SK-N-SH treated with all-trans-retinoic acid at 6 μM for 48 hours (cell line): Measurements from ENCODE around the gene ROCK1.

Source experiments
- ATAC-seq: fragments of 200-7000 bp; cut with Tn5 transposase; 3 replicates; pipeline ENCODE4 v1.9.1; 2020; ENCODE audit warnings: mild to moderate bottlenecking, moderate library complexity
- ARNTL ChIP-seq: fragments of 450-650 bp; formaldehyde crosslinking; IDR thresholded peaks from 2 replicates; pipeline ENCODE4 v1.5.0; 2020; ENCODE audit warnings: low read depth, mild to moderate bottlenecking, moderate library complexity, borderline replicate concordance
- BACH2 ChIP-seq: fragments of 250-450 bp; sonication (Bioruptor Pico); IDR thresholded peaks from 2 replicates; pipeline ENCODE4 v1.9.0; 2021; ENCODE audit warnings: mild to moderate bottlenecking, borderline replicate concordance
- CSDC2 ChIP-seq: fragments of 250-450 bp; sonication (Bioruptor Pico); IDR thresholded peaks from 2 replicates; pipeline ENCODE4 v1.5.0; 2020; ENCODE audit warnings: mild to moderate bottlenecking, moderate library complexity
- ESRRG ChIP-seq: fragments of 250-450 bp; sonication (Bioruptor Pico); IDR thresholded peaks from 2 replicates; pipeline ENCODE4 v1.6.1; 2021; ENCODE audit warnings: mild to moderate bottlenecking
- GLIS3 ChIP-seq: fragments of 250-450 bp; sonication (Bioruptor Pico); IDR thresholded peaks from 2 replicates; pipeline ENCODE4 v1.5.0; 2020; ENCODE audit warnings: mild to moderate bottlenecking, moderate library complexity
- ISL1 ChIP-seq: fragments of 250-450 bp; sonication (Bioruptor Pico); IDR thresholded peaks from 2 replicates; pipeline ENCODE4 v2.1.2; 2022; ENCODE audit warnings: mild to moderate bottlenecking, moderate library complexity
- OSR1 ChIP-seq: fragments of 250-450 bp; sonication (Bioruptor Pico); IDR thresholded peaks from 2 replicates; pipeline ENCODE4 v1.8.0; 2022; ENCODE audit warnings: moderate library complexity, mild to moderate bottlenecking, inconsistent platforms
- PATZ1 ChIP-seq: fragments of 250-450 bp; sonication (Bioruptor Pico); IDR thresholded peaks from 2 replicates; pipeline ENCODE4 v1.8.0; 2020; ENCODE audit warnings: mild to moderate bottlenecking, moderate library complexity, borderline replicate concordance
- POU6F1 ChIP-seq: fragments of 250-450 bp; sonication (Bioruptor Pico); IDR thresholded peaks from 2 replicates; pipeline ENCODE4 v1.8.0; 2021; ENCODE audit warnings: low read depth, mild to moderate bottlenecking, moderate library complexity, borderline replicate concordance
- RARB ChIP-seq: fragments of 250-450 bp; sonication (Bioruptor Pico); IDR thresholded peaks from 2 replicates; pipeline ENCODE4 v1.8.0; 2021; ENCODE audit warnings: mild to moderate bottlenecking, moderate library complexity
- SNAI2 ChIP-seq: fragments of 250-450 bp; sonication (Bioruptor Pico); IDR thresholded peaks from 2 replicates; pipeline ENCODE4 v1.5.0; 2020; ENCODE audit warnings: mild to moderate bottlenecking, moderate library complexity
- TOX ChIP-seq: fragments of 250-450 bp; sonication (Bioruptor Pico); IDR thresholded peaks from 2 replicates; pipeline ENCODE4 v1.8.0; 2021; ENCODE audit warnings: mild to moderate bottlenecking, moderate library complexity, borderline replicate concordance
- ZC3H10 ChIP-seq: fragments of 250-450 bp; sonication (Bioruptor Pico); IDR thresholded peaks from 2 replicates; pipeline ENCODE4 v1.5.1; 2021; ENCODE audit warnings: mild to moderate bottlenecking, moderate library complexity
- ZFP3 ChIP-seq: fragments of 250-450 bp; sonication (Bioruptor Pico); IDR thresholded peaks from 2 replicates; pipeline ENCODE4 v1.5.0; 2020; ENCODE audit warnings: mild to moderate bottlenecking, moderate library complexity
- ZFP30 ChIP-seq: fragments of 450-650 bp; formaldehyde crosslinking; IDR thresholded peaks from 2 replicates; pipeline ENCODE4 v1.5.0; 2022; ENCODE audit warnings: mild to moderate bottlenecking, moderate library complexity
- ZNF565 ChIP-seq: fragments of 450-650 bp; formaldehyde crosslinking; conservative IDR thresholded peaks from 2 replicates; pipeline ENCODE4 v1.5.0; 2020; ENCODE audit warnings: low read depth, mild to moderate bottlenecking, moderate library complexity
- ZNF70 ChIP-seq: fragments of 450-650 bp; formaldehyde crosslinking; IDR thresholded peaks from 2 replicates; pipeline ENCODE4 v1.5.0; 2020; ENCODE audit warnings: mild to moderate bottlenecking, moderate library complexity
- ZNF8 ChIP-seq: fragments of 450-650 bp; formaldehyde crosslinking; IDR thresholded peaks from 2 replicates; pipeline ENCODE4 v1.5.0; 2020; ENCODE audit warnings: mild to moderate bottlenecking, moderate library complexity
- TF ChIP-seq, protein P1 (sequence below): fragments of 250-450 bp; sonication (Bioruptor Pico); IDR thresholded peaks from 2 replicates; pipeline ENCODE4 v1.5.1; 2021; ENCODE audit warnings: mild to moderate bottlenecking, moderate library complexity
- TF ChIP-seq, protein P2 (sequence below): fragments of 250-450 bp; sonication (Bioruptor Pico); IDR thresholded peaks from 2 replicates; pipeline ENCODE4 v1.5.0; 2020; ENCODE audit warnings: mild to moderate bottlenecking, moderate library complexity

ROCK1 gene

GRCh38 chr18:21064347-21064746, 47.3 kb downstream of the ROCK1 start:
- ATAC-seq, result no peak; the same call in 2 of the 3 replicates

GRCh38 chr18:21063011-21063410, 48.6 kb downstream of the ROCK1 start:
- no peak for ATAC-seq
- no peak for TF ChIP-seq ZNF565 (CRISPR knock-in tag)
- TF ChIP-seq ZFP30 (CRISPR knock-in tag), result no peak
- no peak for TF ChIP-seq POU6F1 (CRISPR knock-in tag)
- TF ChIP-seq ZC3H10 (CRISPR knock-in tag), result no peak
- no peak for TF ChIP-seq PATZ1 (CRISPR knock-in tag)
- TF ChIP-seq ZNF70 (CRISPR knock-in tag), result no peak
- no peak for TF ChIP-seq ZNF8 (CRISPR knock-in tag)
- TF ChIP-seq BACH2 (CRISPR knock-in tag), result no peak
- no peak for TF ChIP-seq SNAI2 (CRISPR knock-in tag)
- TF ChIP-seq OSR1 (CRISPR knock-in tag), result no peak
- no peak for TF ChIP-seq RARB
- TF ChIP-seq, protein P1, sequence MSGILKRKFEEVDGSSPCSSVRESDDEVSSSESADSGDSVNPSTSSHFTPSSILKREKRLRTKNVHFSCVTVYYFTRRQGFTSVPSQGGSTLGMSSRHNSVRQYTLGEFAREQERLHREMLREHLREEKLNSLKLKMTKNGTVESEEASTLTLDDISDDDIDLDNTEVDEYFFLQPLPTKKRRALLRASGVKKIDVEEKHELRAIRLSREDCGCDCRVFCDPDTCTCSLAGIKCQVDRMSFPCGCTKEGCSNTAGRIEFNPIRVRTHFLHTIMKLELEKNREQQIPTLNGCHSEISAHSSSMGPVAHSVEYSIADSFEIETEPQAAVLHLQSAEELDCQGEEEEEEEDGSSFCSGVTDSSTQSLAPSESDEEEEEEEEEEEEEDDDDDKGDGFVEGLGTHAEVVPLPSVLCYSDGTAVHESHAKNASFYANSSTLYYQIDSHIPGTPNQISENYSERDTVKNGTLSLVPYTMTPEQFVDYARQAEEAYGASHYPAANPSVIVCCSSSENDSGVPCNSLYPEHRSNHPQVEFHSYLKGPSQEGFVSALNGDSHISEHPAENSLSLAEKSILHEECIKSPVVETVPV (CRISPR knock-in tag), result no peak
- no peak for TF ChIP-seq ISL1 (CRISPR knock-in tag)
- no peak for TF ChIP-seq TOX (CRISPR knock-in tag)
- no peak for TF ChIP-seq CSDC2 (CRISPR knock-in tag)
- TF ChIP-seq ARNTL (CRISPR knock-in tag), result no peak
- no peak for TF ChIP-seq ESRRG
- TF ChIP-seq, protein P2, sequence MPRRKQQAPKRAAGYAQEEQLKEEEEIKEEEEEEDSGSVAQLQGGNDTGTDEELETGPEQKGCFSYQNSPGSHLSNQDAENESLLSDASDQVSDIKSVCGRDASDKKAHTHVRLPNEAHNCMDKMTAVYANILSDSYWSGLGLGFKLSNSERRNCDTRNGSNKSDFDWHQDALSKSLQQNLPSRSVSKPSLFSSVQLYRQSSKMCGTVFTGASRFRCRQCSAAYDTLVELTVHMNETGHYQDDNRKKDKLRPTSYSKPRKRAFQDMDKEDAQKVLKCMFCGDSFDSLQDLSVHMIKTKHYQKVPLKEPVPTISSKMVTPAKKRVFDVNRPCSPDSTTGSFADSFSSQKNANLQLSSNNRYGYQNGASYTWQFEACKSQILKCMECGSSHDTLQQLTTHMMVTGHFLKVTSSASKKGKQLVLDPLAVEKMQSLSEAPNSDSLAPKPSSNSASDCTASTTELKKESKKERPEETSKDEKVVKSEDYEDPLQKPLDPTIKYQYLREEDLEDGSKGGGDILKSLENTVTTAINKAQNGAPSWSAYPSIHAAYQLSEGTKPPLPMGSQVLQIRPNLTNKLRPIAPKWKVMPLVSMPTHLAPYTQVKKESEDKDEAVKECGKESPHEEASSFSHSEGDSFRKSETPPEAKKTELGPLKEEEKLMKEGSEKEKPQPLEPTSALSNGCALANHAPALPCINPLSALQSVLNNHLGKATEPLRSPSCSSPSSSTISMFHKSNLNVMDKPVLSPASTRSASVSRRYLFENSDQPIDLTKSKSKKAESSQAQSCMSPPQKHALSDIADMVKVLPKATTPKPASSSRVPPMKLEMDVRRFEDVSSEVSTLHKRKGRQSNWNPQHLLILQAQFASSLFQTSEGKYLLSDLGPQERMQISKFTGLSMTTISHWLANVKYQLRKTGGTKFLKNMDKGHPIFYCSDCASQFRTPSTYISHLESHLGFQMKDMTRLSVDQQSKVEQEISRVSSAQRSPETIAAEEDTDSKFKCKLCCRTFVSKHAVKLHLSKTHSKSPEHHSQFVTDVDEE (CRISPR knock-in tag), result no peak

More at GRCh38 chr18:21064347-21064746, 47.3 kb downstream of the ROCK1 start:
- TF ChIP-seq PATZ1 (CRISPR knock-in tag) (no peak), GLIS3 (CRISPR knock-in tag) (no peak)

DNA sequence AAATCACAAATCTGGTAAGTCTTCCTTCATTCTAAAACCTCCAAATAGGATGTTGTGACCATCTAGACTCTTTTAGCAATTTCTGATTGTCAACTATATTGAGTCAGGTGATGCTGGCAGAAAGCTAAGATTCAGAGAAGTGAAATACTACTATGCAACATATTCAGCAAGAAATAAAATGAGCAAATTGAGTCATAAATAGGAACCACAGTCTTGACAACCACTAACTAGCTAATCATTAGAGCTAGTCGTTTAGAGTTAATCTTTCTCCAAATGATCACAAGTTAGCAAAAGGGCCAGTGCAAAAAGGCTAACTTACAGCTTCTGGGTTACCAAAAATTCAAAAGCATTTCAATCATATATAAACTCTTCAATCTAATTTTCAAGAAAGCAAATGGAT, 54.5 kb downstream of the ROCK1 start:
- ATAC-seq, result no peak
- TF ChIP-seq, protein P2 (CRISPR knock-in tag), result no peak
- TF ChIP-seq ESRRG (no peak), RARB (no peak), TOX (CRISPR knock-in tag) (no peak), BACH2 (CRISPR knock-in tag) (no peak), POU6F1 (CRISPR knock-in tag) (no peak), PATZ1 (CRISPR knock-in tag) (no peak), ZFP3 (no peak)
